ENCODE data around the gene PBX3. TPM values are rescaled to one million over a fixed set of nuclear protein-coding genes. Genes with fewer than 3 reads are reported as not detected.

The PBX3 gene
- total and polyA plus RNA-seq, 10 of the 15 experiments (the other 5 are each of a cell fraction or from before 2014, with no cell fraction given), result 6.7 to 146 (median 22.2) TPM

DNA sequence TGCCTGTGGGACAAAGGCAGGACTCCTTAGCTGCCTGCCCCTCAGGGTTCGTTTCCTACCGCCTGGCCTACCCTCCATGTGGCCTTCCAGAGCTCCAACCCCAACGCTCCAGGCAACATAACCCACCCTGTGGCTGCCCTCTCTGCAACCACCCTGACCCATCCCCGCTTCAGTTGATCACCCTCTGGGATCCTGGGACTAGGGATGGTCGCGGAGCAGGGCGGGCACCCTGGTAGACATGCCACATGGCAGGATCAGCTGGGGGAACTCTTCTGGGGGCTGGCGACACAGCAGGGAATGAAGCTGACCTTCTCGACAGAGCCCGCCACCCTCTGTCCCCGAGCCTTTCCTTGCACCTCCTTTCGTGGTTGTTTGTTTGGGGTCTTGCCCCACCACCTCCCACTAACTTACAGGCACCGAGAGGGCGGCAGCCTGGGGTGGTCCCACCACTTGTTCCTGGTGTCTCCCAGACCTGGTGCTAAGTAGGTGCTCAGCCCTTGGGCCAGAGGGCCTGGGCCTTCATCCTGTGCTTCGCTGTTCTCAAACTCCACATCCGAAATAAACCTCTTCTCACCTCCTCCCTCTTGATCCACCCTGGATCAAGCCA is 243.1 kb downstream of the PBX3 start (continued):
- TF ChIP-seq, protein P1, sequence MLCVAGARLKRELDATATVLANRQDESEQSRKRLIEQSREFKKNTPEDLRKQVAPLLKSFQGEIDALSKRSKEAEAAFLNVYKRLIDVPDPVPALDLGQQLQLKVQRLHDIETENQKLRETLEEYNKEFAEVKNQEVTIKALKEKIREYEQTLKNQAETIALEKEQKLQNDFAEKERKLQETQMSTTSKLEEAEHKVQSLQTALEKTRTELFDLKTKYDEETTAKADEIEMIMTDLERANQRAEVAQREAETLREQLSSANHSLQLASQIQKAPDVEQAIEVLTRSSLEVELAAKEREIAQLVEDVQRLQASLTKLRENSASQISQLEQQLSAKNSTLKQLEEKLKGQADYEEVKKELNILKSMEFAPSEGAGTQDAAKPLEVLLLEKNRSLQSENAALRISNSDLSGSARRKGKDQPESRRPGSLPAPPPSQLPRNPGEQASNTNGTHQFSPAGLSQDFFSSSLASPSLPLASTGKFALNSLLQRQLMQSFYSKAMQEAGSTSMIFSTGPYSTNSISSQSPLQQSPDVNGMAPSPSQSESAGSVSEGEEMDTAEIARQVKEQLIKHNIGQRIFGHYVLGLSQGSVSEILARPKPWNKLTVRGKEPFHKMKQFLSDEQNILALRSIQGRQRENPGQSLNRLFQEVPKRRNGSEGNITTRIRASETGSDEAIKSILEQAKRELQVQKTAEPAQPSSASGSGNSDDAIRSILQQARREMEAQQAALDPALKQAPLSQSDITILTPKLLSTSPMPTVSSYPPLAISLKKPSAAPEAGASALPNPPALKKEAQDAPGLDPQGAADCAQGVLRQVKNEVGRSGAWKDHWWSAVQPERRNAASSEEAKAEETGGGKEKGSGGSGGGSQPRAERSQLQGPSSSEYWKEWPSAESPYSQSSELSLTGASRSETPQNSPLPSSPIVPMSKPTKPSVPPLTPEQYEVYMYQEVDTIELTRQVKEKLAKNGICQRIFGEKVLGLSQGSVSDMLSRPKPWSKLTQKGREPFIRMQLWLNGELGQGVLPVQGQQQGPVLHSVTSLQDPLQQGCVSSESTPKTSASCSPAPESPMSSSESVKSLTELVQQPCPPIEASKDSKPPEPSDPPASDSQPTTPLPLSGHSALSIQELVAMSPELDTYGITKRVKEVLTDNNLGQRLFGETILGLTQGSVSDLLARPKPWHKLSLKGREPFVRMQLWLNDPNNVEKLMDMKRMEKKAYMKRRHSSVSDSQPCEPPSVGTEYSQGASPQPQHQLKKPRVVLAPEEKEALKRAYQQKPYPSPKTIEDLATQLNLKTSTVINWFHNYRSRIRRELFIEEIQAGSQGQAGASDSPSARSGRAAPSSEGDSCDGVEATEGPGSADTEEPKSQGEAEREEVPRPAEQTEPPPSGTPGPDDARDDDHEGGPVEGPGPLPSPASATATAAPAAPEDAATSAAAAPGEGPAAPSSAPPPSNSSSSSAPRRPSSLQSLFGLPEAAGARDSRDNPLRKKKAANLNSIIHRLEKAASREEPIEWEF (IDR thresholded peaks at IDR 0.05; ENCODE audit: insufficient replicate concordance, low read depth, low read length), result no peak
- TF ChIP-seq BHLHE40 (IDR thresholded peaks at IDR 0.05; ENCODE audit: borderline replicate concordance in 1 of 2, low read depth in 2 of 2, low read length in 1 of 2) (no peak), GABPA (IDR thresholded peaks at IDR 0.05; ENCODE audit: low read depth) (no peak)
- TF ChIP-seq, protein P2, sequence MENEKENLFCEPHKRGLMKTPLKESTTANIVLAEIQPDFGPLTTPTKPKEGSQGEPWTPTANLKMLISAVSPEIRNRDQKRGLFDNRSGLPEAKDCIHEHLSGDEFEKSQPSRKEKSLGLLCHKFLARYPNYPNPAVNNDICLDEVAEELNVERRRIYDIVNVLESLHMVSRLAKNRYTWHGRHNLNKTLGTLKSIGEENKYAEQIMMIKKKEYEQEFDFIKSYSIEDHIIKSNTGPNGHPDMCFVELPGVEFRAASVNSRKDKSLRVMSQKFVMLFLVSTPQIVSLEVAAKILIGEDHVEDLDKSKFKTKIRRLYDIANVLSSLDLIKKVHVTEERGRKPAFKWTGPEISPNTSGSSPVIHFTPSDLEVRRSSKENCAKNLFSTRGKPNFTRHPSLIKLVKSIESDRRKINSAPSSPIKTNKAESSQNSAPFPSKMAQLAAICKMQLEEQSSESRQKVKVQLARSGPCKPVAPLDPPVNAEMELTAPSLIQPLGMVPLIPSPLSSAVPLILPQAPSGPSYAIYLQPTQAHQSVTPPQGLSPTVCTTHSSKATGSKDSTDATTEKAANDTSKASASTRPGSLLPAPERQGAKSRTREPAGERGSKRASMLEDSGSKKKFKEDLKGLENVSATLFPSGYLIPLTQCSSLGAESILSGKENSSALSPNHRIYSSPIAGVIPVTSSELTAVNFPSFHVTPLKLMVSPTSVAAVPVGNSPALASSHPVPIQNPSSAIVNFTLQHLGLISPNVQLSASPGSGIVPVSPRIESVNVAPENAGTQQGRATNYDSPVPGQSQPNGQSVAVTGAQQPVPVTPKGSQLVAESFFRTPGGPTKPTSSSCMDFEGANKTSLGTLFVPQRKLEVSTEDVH (IDR thresholded peaks at IDR 0.05; ENCODE audit: low read depth, partially characterized antibody), result no peak
- TF ChIP-seq, protein P3, sequence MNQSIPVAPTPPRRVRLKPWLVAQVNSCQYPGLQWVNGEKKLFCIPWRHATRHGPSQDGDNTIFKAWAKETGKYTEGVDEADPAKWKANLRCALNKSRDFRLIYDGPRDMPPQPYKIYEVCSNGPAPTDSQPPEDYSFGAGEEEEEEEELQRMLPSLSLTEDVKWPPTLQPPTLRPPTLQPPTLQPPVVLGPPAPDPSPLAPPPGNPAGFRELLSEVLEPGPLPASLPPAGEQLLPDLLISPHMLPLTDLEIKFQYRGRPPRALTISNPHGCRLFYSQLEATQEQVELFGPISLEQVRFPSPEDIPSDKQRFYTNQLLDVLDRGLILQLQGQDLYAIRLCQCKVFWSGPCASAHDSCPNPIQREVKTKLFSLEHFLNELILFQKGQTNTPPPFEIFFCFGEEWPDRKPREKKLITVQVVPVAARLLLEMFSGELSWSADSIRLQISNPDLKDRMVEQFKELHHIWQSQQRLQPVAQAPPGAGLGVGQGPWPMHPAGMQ (IDR thresholded peaks at IDR 0.05; ENCODE audit: borderline replicate concordance), result no peak
